H9 (cell line): ENCODE measurements around the gene CLEC2L. TPM values are rescaled to one million over a fixed set of nuclear protein-coding genes. Genes with fewer than 3 reads are reported as not detected.

ENCODE experiments used
- DNase-seq: peaks from one replicate; pipeline ENCODE4 v3.0.0-alpha.2; 2017
- H2AFZ ChIP-seq: one replicate; pipeline ENCODE4 v1.6.1; 2013; ENCODE audit warnings: mild to moderate bottlenecking, low read length, control low read depth, moderate library complexity
- H2AK5ac ChIP-seq: 2 replicates; pipeline ENCODE4 v1.6.1; 2013; ENCODE audit warnings: low read length, control low read depth, mixed read lengths; ENCODE audit not compliant: insufficient read length
- H2BK120ac ChIP-seq: one replicate; pipeline ENCODE4 v1.6.1; 2013; ENCODE audit warnings: low read depth, mild to moderate bottlenecking, low read length, control low read depth, inconsistent platforms; ENCODE audit not compliant: poor library complexity, severe bottlenecking
- H2BK12ac ChIP-seq: 2 replicates; pipeline ENCODE4 v1.6.1; 2013; ENCODE audit warnings: low read length, control low read depth, mixed read lengths, low read depth; ENCODE audit not compliant: insufficient read length
- H2BK15ac ChIP-seq: 2 replicates; pipeline ENCODE4 v1.6.1; 2013; ENCODE audit warnings: low read depth, low read length, control low read depth
- H2BK20ac ChIP-seq: one replicate; pipeline ENCODE4 v1.6.1; 2013; ENCODE audit warnings: low read depth, mild to moderate bottlenecking, low read length, control low read depth, inconsistent platforms; ENCODE audit not compliant: poor library complexity, severe bottlenecking
- H2BK5ac ChIP-seq: 2 replicates; pipeline ENCODE4 v1.6.1; 2013; ENCODE audit warnings: low read length, control low read depth, mixed read lengths; ENCODE audit not compliant: insufficient read length
- H3K14ac ChIP-seq: 2 replicates; pipeline ENCODE4 v1.6.1; 2013; ENCODE audit warnings: low read length, control low read depth; ENCODE audit not compliant: insufficient read depth
- H3K18ac ChIP-seq: 2 replicates; pipeline ENCODE4 v1.6.1; 2013; ENCODE audit warnings: low read depth, mild to moderate bottlenecking, mixed read lengths, low read length, control low read depth; ENCODE audit not compliant: insufficient read length
- H3K23ac ChIP-seq: 2 replicates; pipeline ENCODE4 v1.6.1; 2013; ENCODE audit warnings: low read length, control low read depth, mixed read lengths, low read depth; ENCODE audit not compliant: insufficient read length
- H3K23me2 ChIP-seq: 2 replicates; pipeline ENCODE4 v1.6.1; 2013; ENCODE audit warnings: low read depth, mild to moderate bottlenecking, mixed read lengths, low read length, control low read depth; ENCODE audit not compliant: insufficient read length, poor library complexity, severe bottlenecking
- H3K27ac ChIP-seq: 2 replicates; pipeline ENCODE4 v1.5.1; 2013; ENCODE audit warnings: low read length, control low read depth, mixed read lengths, low read depth; ENCODE audit not compliant: insufficient read length
- H3K27me3 ChIP-seq: 2 replicates; pipeline ENCODE4 v1.6.1; 2013; ENCODE audit warnings: low read length, control low read depth, inconsistent platforms; ENCODE audit not compliant: insufficient read depth
- H3K4ac ChIP-seq: 2 replicates; pipeline ENCODE4 v1.6.1; 2013; ENCODE audit warnings: low read depth, mild to moderate bottlenecking, control low read depth, inconsistent platforms, low read length, moderate library complexity
- H3K4me1 ChIP-seq: 2 replicates; pipeline ENCODE4 v1.6.1; 2013; ENCODE audit warnings: low read length, control low read depth, inconsistent platforms; ENCODE audit not compliant: insufficient read depth
- H3K4me2 ChIP-seq: 2 replicates; pipeline ENCODE4 v1.6.1; 2013; ENCODE audit warnings: low read length, control low read depth, mixed read lengths; ENCODE audit not compliant: insufficient read length, insufficient read depth
- H3K56ac ChIP-seq: 2 replicates; pipeline ENCODE4 v1.6.1; 2013; ENCODE audit warnings: low read depth, mild to moderate bottlenecking, mixed read lengths, low read length, control low read depth; ENCODE audit not compliant: insufficient read length
- H3K79me1 ChIP-seq: 2 replicates; pipeline ENCODE4 v1.6.1; 2013; ENCODE audit warnings: low read depth, mild to moderate bottlenecking, moderate library complexity, low read length, control low read depth, inconsistent platforms; ENCODE audit not compliant: insufficient read depth, poor library complexity, severe bottlenecking
- H3K79me2 ChIP-seq: 2 replicates; pipeline ENCODE4 v1.6.1; 2013; ENCODE audit warnings: low read length, control low read depth, inconsistent platforms; ENCODE audit not compliant: insufficient read depth
- H3K9ac ChIP-seq: 2 replicates; pipeline ENCODE4 v1.6.1; 2013; ENCODE audit warnings: low read length, control low read depth, mixed read lengths; ENCODE audit not compliant: insufficient read length; ENCODE audit errors: extremely low read depth
- H3K9me3 ChIP-seq: one replicate; pipeline ENCODE4 v1.6.1; 2013; ENCODE audit warnings: low read depth, low read length, inconsistent platforms; ENCODE audit not compliant: control insufficient read depth
- H3T11ph ChIP-seq: one replicate; pipeline ENCODE4 v1.6.1; 2013; ENCODE audit warnings: mild to moderate bottlenecking, low read length, control low read depth, inconsistent platforms
- H4K20me1 ChIP-seq: one replicate; pipeline ENCODE4 v1.6.1; 2013; ENCODE audit not compliant: control insufficient read depth, insufficient read length, insufficient read depth
- H4K5ac ChIP-seq: 2 replicates; pipeline ENCODE4 v1.6.1; 2013; ENCODE audit warnings: low read depth, mild to moderate bottlenecking, mixed read lengths, low read length, control low read depth; ENCODE audit not compliant: insufficient read length
- H4K8ac ChIP-seq: replicated peaks from 2 replicates; pipeline ENCODE4 v1.6.1; 2013; ENCODE audit warnings: low read length, control low read depth, mixed read lengths, low read depth; ENCODE audit not compliant: insufficient read length
- H4K91ac ChIP-seq: 2 replicates; pipeline ENCODE4 v1.6.1; 2013; ENCODE audit warnings: low read depth, mild to moderate bottlenecking, moderate library complexity, mixed read lengths, low read length, control low read depth; ENCODE audit not compliant: insufficient read length
- H3K27ac Mint-ChIP-seq, 3 experiments: 2 replicates in 2 of 3; 3 replicates in 1 of 3; pipeline ENCODE4 v1.8.0; 2020 to 2021; ENCODE audit warnings: mixed read lengths in 3 of 3, mild to moderate bottlenecking in 1 of 3, moderate library complexity in 1 of 3
- H3K27me3 Mint-ChIP-seq: 2 replicates; pipeline ENCODE4 v1.8.0; 2021; ENCODE audit warnings: low read depth, mild to moderate bottlenecking, moderate library complexity, mixed read lengths
- H3K36me3 Mint-ChIP-seq, 3 experiments: 2 replicates in 2 of 3; 3 replicates in 1 of 3; pipeline ENCODE4 v1.8.0; 2020 to 2021; ENCODE audit warnings: low read depth in 3 of 3, mixed read lengths in 3 of 3; ENCODE audit not compliant: insufficient read depth in 1 of 3
- H3K4me1 Mint-ChIP-seq, 2 experiments: 2 replicates each; pipeline ENCODE4 v1.8.0; 2020; ENCODE audit warnings: mixed read lengths in 2 of 2
- H3K4me3 Mint-ChIP-seq, 2 experiments: 2 replicates in 1 of 2; 3 replicates in 1 of 2; pipeline ENCODE4 v1.8.0; 2020 to 2021; ENCODE audit warnings: mild to moderate bottlenecking in 2 of 2, mixed read lengths in 2 of 2, moderate library complexity in 1 of 2
- H3K9me3 Mint-ChIP-seq, 2 experiments: 2 replicates in 1 of 2; 3 replicates in 1 of 2; pipeline ENCODE4 v1.8.0; 2020; ENCODE audit warnings: mild to moderate bottlenecking in 2 of 2, mixed read lengths in 2 of 2, moderate library complexity in 1 of 2
- WGBS: extraction: QIAGEN DNeasy Blood & Tissue Kit; methylation state at CpG from one replicate; pipeline ENCODE4 v1.1.7; 2013; ENCODE audit warnings: missing lambda C conversion rate, low lambda C conversion rate, mixed read lengths; ENCODE audit not compliant: insufficient read length; ENCODE audit errors: extremely low coverage; 5-methylcytosine and 5-hydroxymethylcytosine counted together
- total RNA-seq: library from RNA; stranded (reverse); gene quantifications from 2 replicates; pipeline ENCODE4 v1.2.1, GENCODE V29; 2021
- TF ChIP-seq, protein P1 (sequence below): fragments of 200-600 bp; sonication (generic); conservative IDR thresholded peaks from 3 replicates; pipeline ENCODE4 v1.8.0; 2021; ENCODE audit warnings: antibody characterized with exemption, mild to moderate bottlenecking

Gene CLEC2L
- total RNA-seq, 1 experiment from 2014 or later, result 0.74 TPM

DNA sequence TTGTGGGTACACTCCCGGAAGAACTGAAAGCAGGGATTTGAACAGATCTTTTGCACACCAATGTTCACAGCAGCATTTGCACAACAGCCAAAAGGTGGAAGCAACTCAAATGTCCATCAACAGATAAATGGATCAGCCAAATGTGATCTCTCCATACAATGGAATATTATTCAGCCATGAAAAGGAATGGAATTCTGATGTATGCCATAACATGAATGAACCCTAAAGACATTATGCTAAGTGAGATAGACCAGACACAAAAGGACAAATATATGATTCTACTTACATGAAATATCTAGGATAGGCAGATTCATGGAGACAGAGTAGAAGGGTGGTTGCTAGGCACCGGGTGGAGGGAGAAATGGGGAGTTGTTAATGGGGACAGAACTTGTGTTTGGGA is 36.7 kb downstream of the CLEC2L start:
- Histone ChIP-seq H3K79me2 (no peaks in the 10 kb centered on the region), H3K9me3 (no peaks in the 10 kb centered on the region), H2BK120ac (no peak overlapping the region), H2BK15ac (no peak overlapping the region), H3K27ac (no peak overlapping the region), H2BK12ac (no peak overlapping the region), H4K5ac (no peak overlapping the region), H4K91ac (no peak overlapping the region), H2AK5ac (no peak overlapping the region), H3K79me1 (no peaks in the 10 kb centered on the region), H3K23ac (no peak overlapping the region), H3K18ac (no peak overlapping the region), H4K20me1 (no peaks in the 10 kb centered on the region), H3T11ph (no peak overlapping the region), H3K4me2 (no peak overlapping the region), H3K4ac (no peak overlapping the region), H3K9ac (no peak overlapping the region), H2AFZ (no peak overlapping the region), H4K8ac (no peak overlapping the region), H3K56ac (no peak overlapping the region), H3K4me1 (no peaks in the 10 kb centered on the region), H3K23me2 (no peaks in the 10 kb centered on the region), H2BK20ac (no peak overlapping the region), H3K27me3 (no peaks in the 10 kb centered on the region), H2BK5ac (no peak overlapping the region), H3K14ac (no peak overlapping the region)
- no peak for DNase-seq
- Mint-ChIP-seq H3K36me3 (peaks cover 0 to 5% (median 0%) of the 10 kb centered on the region in 3 experiments; a peak in 3 of 7 replicates), H3K27me3 (peaks cover 2% of the 10 kb centered on the region; the same call in 1 of the 2 replicates), H3K27ac (no peak overlapping the region), H3K9me3 (peaks cover under 1% of the 10 kb centered on the region in 2 experiments; a peak in 2 of 5 replicates), H3K4me3 (no peak overlapping the region), H3K4me1 (peaks cover 11 to 16% of the 10 kb centered on the region in 2 experiments)
- WGBS, result no CpG with 5 or more reads among the region's 2 CpGs
- TF ChIP-seq, protein P1, sequence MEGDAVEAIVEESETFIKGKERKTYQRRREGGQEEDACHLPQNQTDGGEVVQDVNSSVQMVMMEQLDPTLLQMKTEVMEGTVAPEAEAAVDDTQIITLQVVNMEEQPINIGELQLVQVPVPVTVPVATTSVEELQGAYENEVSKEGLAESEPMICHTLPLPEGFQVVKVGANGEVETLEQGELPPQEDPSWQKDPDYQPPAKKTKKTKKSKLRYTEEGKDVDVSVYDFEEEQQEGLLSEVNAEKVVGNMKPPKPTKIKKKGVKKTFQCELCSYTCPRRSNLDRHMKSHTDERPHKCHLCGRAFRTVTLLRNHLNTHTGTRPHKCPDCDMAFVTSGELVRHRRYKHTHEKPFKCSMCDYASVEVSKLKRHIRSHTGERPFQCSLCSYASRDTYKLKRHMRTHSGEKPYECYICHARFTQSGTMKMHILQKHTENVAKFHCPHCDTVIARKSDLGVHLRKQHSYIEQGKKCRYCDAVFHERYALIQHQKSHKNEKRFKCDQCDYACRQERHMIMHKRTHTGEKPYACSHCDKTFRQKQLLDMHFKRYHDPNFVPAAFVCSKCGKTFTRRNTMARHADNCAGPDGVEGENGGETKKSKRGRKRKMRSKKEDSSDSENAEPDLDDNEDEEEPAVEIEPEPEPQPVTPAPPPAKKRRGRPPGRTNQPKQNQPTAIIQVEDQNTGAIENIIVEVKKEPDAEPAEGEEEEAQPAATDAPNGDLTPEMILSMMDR, result no peak
